ENCODE data around the gene IFI35. TPM values are rescaled to one million over a fixed set of nuclear protein-coding genes. Genes with fewer than 3 reads are reported as not detected.

The IFI35 gene
- total RNA-seq, 1 experiment from 2014 or later, result 19.7 TPM

GRCh38 chr17:43040655-43041054, 34.1 kb downstream of the IFI35 start:
- H3K4me2 ChIP-seq, result no peak overlapping the region
- no peak overlapping the region for H3K4me3 ChIP-seq
- H3K9me2 ChIP-seq (ENCODE audit: insufficient read depth), result no peaks in the 10 kb centered on the region
- H3K9me3 ChIP-seq (ENCODE audit: insufficient read depth, low read depth), result no peaks in the 10 kb centered on the region
- ChIA-PET POLR2A (ENCODE audit: unreplicated experiment) (no interaction called here), CTCF (no interaction called here)
- 0 out of 2 replicates have a peak, but pooled peaks cover 2% of the 10 kb centered on the region for H3F3A ChIP-seq (ENCODE audit: insufficient read depth, low read depth)
- no peak for TF ChIP-seq EZH2 (IDR thresholded peaks at IDR 0.05; ENCODE audit: low read depth)
- no peak for TF ChIP-seq CTCF (conservative IDR thresholded peaks at IDR 0.05)
- no peaks in the 10 kb centered on the region for H3K4me1 ChIP-seq (replicated peaks; ENCODE audit: insufficient read depth)
- intact Hi-C loops (cut with micrococcal nuclease; ENCODE audit: unreplicated experiment), result no loop called here
- no peak overlapping the region for H3K27ac ChIP-seq
- DNase-seq, result no peak
- H3K36me3 ChIP-seq (ENCODE audit: low read depth), result no peaks in the 10 kb centered on the region; the same call in 1 of the 2 replicates
- no TSS peak for BruUV-seq (replicated peaks)
- no peaks in the 10 kb centered on the region for H3K79me2 ChIP-seq (ENCODE audit: low read depth)
- no peaks in the 10 kb centered on the region for H3K27me3 ChIP-seq (ENCODE audit: insufficient read depth, low read depth)
- H4K20me1 ChIP-seq (ENCODE audit: insufficient read depth), result no peaks in the 10 kb centered on the region
- no peak overlapping the region for H2AFZ ChIP-seq

- H3K9me3 ChIP-seq (ENCODE audit: insufficient read depth, low read depth), result no peaks in the 10 kb centered on the region
- BruUV-seq (replicated peaks), result no TSS peak
- no peak overlapping the region for H3K4me3 ChIP-seq
- H3K36me3 ChIP-seq (ENCODE audit: low read depth), result peaks cover under 1% of the 10 kb centered on the region; the same call in 1 of the 2 replicates
- H3K27me3 ChIP-seq (ENCODE audit: insufficient read depth, low read depth), result no peaks in the 10 kb centered on the region
- no peaks in the 10 kb centered on the region for H3K79me2 ChIP-seq (ENCODE audit: low read depth)
- H3F3A ChIP-seq (ENCODE audit: insufficient read depth, low read depth), result 0 out of 2 replicates have a peak, but pooled peaks cover 3% of the 10 kb centered on the region
- no peak overlapping the region for H2AFZ ChIP-seq
- TF ChIP-seq EZH2 (IDR thresholded peaks at IDR 0.05; ENCODE audit: low read depth) (no peak), CTCF (conservative IDR thresholded peaks at IDR 0.05) (no peak)
- intact Hi-C loops (cut with micrococcal nuclease; ENCODE audit: unreplicated experiment), result no loop called here
- no peak for DNase-seq
- no peak overlapping the region for H3K27ac ChIP-seq
- no peaks in the 10 kb centered on the region for H3K9me2 ChIP-seq (ENCODE audit: insufficient read depth)
- no peaks in the 10 kb centered on the region for H3K4me1 ChIP-seq (replicated peaks; ENCODE audit: insufficient read depth)
- no peak overlapping the region for H3K4me2 ChIP-seq
- no peaks in the 10 kb centered on the region for H4K20me1 ChIP-seq (ENCODE audit: insufficient read depth)
- ChIA-PET CTCF (interaction anchor here (0.6 kb wide), 1 partner anchor 1641 kb away, joined by 3 read pairs; no protein-coding TSS in a partner anchor), POLR2A (ENCODE audit: unreplicated experiment) (no interaction called here)
Observed at GRCh38 chr17:43042025-43042628, 35.5 kb downstream of the IFI35 start.

- H3K4me3 ChIP-seq, result no peak overlapping the region
- no peaks in the 10 kb centered on the region for H3K4me1 ChIP-seq (replicated peaks; ENCODE audit: insufficient read depth)
- no peaks in the 10 kb centered on the region for H4K20me1 ChIP-seq (ENCODE audit: insufficient read depth)
- POLR2A ChIA-PET (ENCODE audit: unreplicated experiment), result no interaction called here
- H3K9me3 ChIP-seq (ENCODE audit: insufficient read depth, low read depth), result no peaks in the 10 kb centered on the region
- no peaks in the 10 kb centered on the region for H3K9me2 ChIP-seq (ENCODE audit: insufficient read depth)
- DNase-seq, result no peak
- H3K27ac ChIP-seq, result no peak overlapping the region
- CTCF ChIA-PET, result interaction anchor here (0.6 kb wide), 1 partner anchor 60 kb away, joined by 3 read pairs; no protein-coding TSS in a partner anchor
- intact Hi-C loops (cut with micrococcal nuclease; ENCODE audit: unreplicated experiment), result no loop called here
- H2AFZ ChIP-seq, result no peak overlapping the region
- no TSS peak for BruUV-seq (replicated peaks)
- no peak for TF ChIP-seq CTCF (conservative IDR thresholded peaks at IDR 0.05)
- TF ChIP-seq EZH2 (IDR thresholded peaks at IDR 0.05; ENCODE audit: low read depth), result no peak
- H3K79me2 ChIP-seq (ENCODE audit: low read depth), result no peaks in the 10 kb centered on the region
- H3K4me2 ChIP-seq, result no peak overlapping the region
- no peaks in the 10 kb centered on the region for H3K27me3 ChIP-seq (ENCODE audit: insufficient read depth, low read depth)
- peaks cover 5% of the 10 kb centered on the region; the same call in 1 of the 2 replicates for H3K36me3 ChIP-seq (ENCODE audit: low read depth)
- 0 out of 2 replicates have a peak, but pooled peaks cover 3% of the 10 kb centered on the region for H3F3A ChIP-seq (ENCODE audit: insufficient read depth, low read depth)
Observed at GRCh38 chr17:43043307-43043706, 36.7 kb downstream of the IFI35 start.

All from PC-9 (cell line).